Activated CD8-positive, alpha-beta memory T cell treated with anti-CD3 and anti-CD28 coated beads, Interleukin-2, amount 50 U/mL, for 4 hours (primary cell): ENCODE results near the gene ZMIZ2.
"Not testable (repeated sequence)": the region's sequence is repeated elsewhere in the genome, so short reads cannot be mapped to it uniquely, and the experiment has no call there.

Source experiments
- DNase-seq: peaks from one replicate; pipeline ENCODE4 v3.0.0-alpha.2; 2020

Gene ZMIZ2

GRCh38 chr7:44748045-44748947, at the start of gene ZMIZ2:
Gene ZMIZ2, plus strand, starts transcription at chr7:44748847. Its CDS starts 7,403 bp downstream, at chr7:44756250.
- DNase-seq: peak; percentile 90

GRCh38 chr7:44699598-44699997, 49.0 kb upstream of the ZMIZ2 start:
- not testable (repeated sequence) for DNase-seq

- DNase-seq: no peak
These were observed 48.3 kb upstream of the ZMIZ2 start for GRCh38 chr7:44700322-44700721.

GRCh38 chr7:44703391-44703790, 45.3 kb upstream of the ZMIZ2 start:
- DNase-seq: not testable (repeated sequence)

GRCh38 chr7:44703921-44704320, 44.7 kb upstream of the ZMIZ2 start:
- DNase-seq: no peak

GRCh38 chr7:44705434-44705833, 43.2 kb upstream of the ZMIZ2 start:
- no peak for DNase-seq

GRCh38 chr7:44706788-44707557, 41.7 kb upstream of the ZMIZ2 start:
- no peak for DNase-seq

- DNase-seq: no peak
These were observed 41.0 kb upstream of the ZMIZ2 start for GRCh38 chr7:44707558-44708230.

GRCh38 chr7:44709011-44709915, 39.4 kb upstream of the ZMIZ2 start:
- no peak for DNase-seq

- DNase-seq: no peak
These were observed 38.6 kb upstream of the ZMIZ2 start for GRCh38 chr7:44709945-44710596.

- no peak for DNase-seq
These were observed 37.1 kb upstream of the ZMIZ2 start for GRCh38 chr7:44711528-44711927.

GRCh38 chr7:44712012-44712411, 36.6 kb upstream of the ZMIZ2 start:
- no peak for DNase-seq

- no peak for DNase-seq
These were observed 35.5 kb upstream of the ZMIZ2 start for GRCh38 chr7:44713141-44713540.

GRCh38 chr7:44713680-44714335, 34.8 kb upstream of the ZMIZ2 start:
- no peak for DNase-seq

GRCh38 chr7:44716205-44716604, 32.4 kb upstream of the ZMIZ2 start:
- no peak for DNase-seq

- no peak for DNase-seq
These were observed 28.3 kb upstream of the ZMIZ2 start for GRCh38 chr7:44720301-44720700.

- no peak for DNase-seq
These were observed 24.4 kb upstream of the ZMIZ2 start for GRCh38 chr7:44724276-44724675.

GRCh38 chr7:44726250-44726649, 22.4 kb upstream of the ZMIZ2 start:
- not testable (repeated sequence) for DNase-seq

GRCh38 chr7:44727158-44727936, 21.3 kb upstream of the ZMIZ2 start:
- DNase-seq: no peak

- DNase-seq: no peak
These were observed 20.7 kb upstream of the ZMIZ2 start for GRCh38 chr7:44727937-44728262.
